NCI-H128 (cell line): Measurements from ENCODE around the gene CEP55.
"Not testable (repeated sequence)": the region's sequence is repeated elsewhere in the genome, so short reads cannot be mapped to it uniquely, and the experiment has no call there.

ENCODE experiments used
- DNase-seq: peaks from one replicate; lab custom pipeline; 2025; ENCODE audit not compliant: unreplicated experiment; lab: John Stamatoyannopoulos, UW

Gene CEP55

GRCh38 chr10:93505075-93505474, 8.7 kb downstream of the CEP55 start:
- DNase-seq = no peak

DNA sequence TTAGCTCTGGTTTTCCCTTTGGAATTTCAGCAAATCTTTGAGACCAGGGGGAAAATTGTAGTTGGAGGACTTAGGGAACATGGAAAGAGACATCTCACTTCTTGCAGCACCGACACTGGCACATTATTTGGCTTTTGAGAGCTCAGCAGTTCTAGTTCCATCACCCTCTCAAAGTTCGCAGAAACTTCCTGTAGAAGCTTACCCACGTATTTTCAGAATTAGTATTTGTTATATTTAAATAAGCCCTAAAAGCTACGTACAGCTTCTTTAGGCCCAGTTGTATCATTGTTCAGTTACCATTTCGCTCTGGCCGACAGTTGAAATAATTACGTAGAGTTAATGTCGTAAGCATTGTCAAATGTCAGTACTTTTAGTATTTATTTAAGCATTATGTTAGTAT, 13.4 kb downstream of the CEP55 start:
- no peak for DNase-seq

GRCh38 chr10:93512565-93512964, 16.2 kb downstream of the CEP55 start:
- no peak for DNase-seq

- no peak for DNase-seq
These were observed 16.7 kb downstream of the CEP55 start for GRCh38 chr10:93513091-93513490.

- DNase-seq = no peak
These were observed 18.1 kb downstream of the CEP55 start for GRCh38 chr10:93514521-93514920.

DNA sequence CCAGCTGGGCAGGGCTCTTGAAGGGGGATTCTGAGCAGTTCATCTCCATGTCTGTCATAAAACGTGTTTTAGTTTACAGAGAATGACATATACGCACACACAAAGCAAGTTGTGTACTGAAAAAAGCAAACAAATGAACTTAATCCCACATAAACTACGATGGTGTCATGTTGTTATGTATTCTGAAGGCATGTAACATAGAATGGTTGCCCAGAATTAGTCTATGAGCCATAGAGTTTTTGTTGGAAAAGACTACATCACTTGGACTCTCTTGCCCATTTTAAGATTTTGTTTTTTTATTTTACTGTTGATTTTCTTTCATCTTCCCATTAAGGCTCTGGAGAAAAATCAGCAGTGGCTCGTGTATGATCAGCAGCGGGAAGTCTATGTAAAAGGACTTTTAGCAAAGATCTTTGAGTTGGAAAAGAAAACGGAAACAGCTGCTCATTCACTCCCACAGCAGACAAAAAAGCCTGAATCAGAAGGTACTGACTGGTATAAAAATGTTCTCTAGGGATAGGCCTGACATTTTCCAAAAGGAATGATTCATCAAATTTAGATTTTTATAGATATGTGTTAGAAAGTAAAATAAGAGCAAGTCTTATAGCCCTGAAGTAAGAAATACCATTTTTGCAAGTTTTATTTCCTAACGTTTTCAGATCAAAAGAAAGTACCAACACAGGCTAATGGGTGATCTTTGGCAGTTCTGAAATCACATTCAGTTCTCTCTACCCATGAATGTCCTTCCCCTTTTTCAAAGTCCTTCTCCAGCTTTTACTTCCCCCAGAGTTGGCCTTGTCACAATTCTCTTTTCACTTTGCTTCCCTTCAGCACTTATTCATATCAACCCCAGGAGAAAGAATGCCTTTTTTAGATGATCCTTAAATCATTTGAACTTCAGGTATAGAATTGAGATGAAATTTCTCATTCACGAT, 18.9 kb downstream of the CEP55 start:
- DNase-seq = no peak

GRCh38 chr10:93516006-93516380, 19.6 kb downstream of the CEP55 start:
- no peak for DNase-seq

DNA sequence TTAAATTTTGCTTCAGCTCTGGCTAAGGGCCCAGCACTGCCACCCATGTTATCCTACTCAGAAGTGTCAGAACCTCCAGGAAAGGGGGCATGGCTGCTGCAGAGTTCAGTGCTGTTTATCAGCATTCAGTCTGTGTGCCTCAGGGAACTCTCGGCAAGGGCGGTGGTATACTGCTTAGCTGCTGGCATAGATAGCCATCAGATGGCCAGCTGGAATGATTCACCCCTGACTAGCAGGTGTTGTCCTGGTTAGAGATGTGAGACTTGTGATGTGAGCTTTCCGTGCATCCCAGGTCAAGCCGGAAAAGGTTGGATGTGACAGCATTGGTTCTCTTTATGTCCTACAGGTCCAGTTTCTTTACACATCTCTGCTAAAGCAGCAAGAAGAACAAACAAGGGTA, 22.1 kb downstream of the CEP55 start:
- no peak for DNase-seq

DNA sequence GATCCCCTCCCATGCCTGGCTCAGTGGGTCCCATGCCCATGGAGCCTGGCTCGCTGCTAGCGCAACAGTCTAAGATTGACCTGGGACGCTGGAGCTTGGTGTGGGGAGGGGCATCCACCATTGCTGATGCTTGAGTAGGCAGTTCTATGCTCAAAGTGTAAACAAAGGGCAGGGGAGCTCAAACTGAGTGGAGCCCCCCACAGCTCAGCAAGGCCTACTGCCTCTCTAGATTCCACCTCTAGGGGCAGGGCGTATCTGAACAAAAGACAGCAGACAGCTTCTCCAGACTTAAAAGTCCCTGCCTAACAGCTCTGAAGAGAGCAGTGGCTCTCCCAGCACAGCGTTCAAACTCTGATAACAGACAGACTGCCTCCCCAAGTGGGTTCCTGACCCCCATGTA, 38.9 kb downstream of the CEP55 start:
- no peak for DNase-seq

DNA sequence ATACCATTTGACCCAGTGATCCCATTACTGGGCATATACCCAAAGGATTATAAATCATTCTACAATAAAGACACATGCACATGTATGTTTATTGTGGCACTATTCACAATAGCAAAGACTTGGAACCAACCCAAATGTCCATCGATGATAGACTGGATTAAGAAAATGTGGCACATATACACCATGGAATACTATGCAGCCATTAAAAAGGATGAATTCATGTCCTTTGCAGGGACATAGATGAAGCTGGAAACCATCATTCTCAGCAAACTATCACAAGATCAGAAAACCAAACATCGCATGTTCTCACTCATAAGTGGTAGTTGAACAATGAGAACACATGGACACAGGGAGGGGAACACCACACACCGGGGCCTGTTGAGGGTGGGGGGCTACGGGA, 44.5 kb downstream of the CEP55 start:
- DNase-seq = not testable (repeated sequence)

DNA sequence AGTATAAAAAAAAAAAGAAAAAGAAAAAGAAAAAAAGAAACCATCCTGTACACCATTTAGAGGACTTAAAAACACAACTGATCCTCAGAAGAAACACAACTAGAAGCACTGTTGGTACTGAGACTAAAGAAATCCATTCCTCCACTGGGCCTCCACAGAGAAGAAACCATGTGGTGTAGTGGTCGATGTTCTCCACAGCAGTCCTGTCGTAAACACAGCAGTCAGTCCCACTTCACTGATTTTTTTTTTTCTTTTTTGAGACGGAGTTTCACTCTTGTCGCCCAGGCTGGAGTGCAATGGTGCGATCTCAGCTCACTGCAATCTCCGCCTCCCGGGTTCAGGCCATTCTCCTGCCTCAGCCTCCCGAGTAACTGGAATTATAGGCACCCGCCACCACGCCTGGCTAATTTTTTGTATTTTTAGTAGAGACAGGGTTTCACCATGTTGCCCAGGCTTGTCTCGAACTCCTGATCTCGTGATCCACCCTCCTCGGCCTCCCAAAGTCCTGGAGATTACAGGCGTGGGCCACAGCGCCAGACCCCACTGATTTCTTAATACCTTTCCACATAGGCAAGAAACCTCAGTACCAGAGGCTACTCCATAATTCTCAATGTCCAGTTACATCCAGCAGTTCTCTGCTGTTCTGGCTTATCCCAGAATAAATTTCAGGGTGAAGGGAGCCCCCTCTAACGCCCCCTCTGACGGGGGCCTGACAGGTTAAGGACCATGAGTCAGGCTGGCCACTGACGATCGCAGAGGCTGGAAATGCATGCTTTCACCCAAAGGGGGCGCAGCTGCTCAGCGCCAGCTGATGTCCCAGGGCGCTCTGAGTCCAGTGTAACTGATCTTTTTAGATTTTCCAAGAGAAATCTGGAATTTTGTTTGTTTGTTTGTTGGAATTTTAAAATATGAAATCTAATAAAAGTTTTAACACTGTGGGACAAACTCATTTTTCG, 45.3 kb downstream of the CEP55 start:
- no peak for DNase-seq

DNA sequence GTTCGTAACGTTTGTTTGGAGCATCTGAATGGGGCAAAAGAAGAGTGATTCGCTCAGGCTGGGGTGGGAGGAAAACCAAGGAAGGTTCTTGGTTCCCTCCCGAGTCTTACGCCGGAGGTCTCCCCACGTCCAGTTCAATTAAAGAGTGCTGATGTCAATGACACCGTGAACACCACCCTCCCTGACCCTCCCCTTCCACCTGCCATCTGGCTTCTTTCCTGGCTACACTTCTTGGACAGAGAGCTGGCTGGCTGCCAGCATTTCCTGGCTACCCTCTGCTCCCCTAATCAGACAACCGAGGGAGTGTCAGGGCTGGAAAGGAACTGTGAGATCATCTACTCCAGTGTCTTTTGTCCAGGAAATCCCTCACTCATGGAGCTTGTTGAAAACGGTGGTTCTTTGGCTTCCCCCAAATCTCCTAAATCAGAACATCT, 46.0 kb downstream of the CEP55 start:
- no peak for DNase-seq

GRCh38 chr10:93546995-93547394, 50.6 kb downstream of the CEP55 start:
- DNase-seq = not testable (repeated sequence)

DNA sequence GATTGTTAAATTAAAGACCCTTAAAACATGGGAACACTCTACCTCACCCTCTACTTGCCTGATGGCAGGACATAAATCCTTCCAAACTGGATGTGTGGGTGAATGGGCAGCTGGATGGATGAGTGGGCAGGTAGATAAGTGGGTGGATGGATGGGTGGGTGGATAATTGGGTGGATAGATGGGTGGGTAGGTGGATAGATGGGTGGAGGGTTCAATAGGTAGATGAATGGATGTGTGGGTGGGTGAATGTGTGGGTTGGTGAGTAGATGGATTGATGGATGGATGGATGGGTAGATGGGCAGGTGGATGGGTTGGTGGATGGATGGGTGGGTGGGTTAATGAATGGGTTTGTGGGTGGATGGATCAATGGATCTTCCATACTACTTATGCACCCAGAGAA, 51.1 kb downstream of the CEP55 start:
- DNase-seq = no peak

GRCh38 chr10:93548376-93549071, 52.1 kb downstream of the CEP55 start:
- DNase-seq = no peak

DNA sequence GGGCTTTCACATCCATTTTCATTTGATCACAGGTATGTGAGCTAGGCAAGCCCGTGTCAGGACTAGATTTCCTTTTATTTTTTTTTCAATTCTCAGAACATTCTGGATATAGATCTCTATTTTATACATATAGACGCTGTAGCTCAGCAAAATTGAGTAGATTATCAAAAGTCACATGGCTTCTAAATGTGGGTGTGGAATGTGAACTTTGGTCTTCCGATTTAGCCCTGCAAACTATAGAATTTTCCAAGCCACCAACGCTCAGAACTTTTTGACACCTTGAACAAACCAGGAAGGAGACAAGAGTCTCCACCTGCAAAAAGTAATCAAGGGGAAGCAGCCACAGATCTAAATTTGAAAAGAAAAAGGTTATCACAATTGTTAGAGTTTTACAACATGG, 54.2 kb downstream of the CEP55 start:
- no peak for DNase-seq

GRCh38 chr10:93552780-93553179, 56.4 kb downstream of the CEP55 start:
- no peak for DNase-seq

DNA sequence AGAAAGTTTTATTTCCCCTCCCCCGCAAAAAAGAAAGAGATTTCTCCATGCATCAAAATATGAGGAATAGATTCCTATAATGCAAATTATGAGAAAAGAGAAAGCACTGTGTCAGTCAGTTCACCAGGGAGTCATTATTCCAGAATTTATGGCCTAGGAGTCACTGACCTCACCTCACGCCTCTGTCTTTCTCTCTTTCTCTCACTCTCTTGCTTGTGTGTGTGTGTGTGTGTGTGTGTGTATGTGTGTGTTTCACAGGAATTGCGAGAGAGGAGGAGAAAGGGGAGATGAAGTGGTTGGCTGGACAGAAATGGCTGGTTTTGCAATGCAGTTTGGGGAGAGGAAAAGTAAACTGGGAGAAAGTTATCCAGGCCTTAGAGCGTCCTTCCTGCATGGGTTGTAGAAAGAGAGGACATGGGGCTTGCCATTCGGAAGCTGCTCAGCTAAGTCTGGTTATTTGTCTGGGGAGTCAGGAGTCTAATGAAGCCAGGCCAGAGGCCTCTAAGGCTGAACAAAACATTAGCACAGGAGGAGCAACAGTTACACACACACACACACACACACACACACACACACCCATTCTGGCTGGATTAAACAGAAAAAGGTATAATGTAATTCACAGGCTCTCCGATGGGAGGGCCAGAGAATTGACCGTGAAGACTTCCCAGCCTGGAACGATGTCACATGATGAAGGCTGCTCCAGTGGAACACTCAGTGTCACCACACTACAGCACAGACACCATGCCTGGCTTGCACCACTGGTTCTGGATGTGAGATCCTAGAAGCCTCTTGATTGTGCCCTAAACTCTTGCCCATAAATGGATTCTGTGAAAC, 57.3 kb downstream of the CEP55 start:
- no peak for DNase-seq

DNA sequence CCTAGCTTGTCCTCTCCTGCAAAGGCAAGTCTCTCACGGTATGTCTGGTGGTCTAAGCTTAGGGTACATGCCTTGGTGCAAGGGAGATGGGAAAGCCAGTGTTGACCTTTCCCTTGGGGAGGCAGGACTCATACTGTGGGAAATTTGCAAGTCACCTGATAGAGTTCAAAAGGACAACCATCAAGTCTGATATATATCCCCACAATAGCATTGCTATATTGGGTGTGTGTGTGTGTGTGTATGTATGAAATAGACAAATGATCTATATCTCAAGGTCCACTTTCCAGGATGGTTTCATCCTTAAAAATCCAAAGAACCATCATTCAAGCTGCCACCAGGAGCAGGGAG, 57.9 kb downstream of the CEP55 start:
- no peak for DNase-seq

GRCh38 chr10:93554760-93555432, 58.5 kb downstream of the CEP55 start:
- DNase-seq = peak; percentile 2
